GM12878 (cell line): ENCODE results near the gene GRIA4. TPM values are rescaled to one million over a fixed set of nuclear protein-coding genes. Genes with fewer than 3 reads are reported as not detected.
"Not testable (repeated sequence)": the region's sequence is repeated elsewhere in the genome, so short reads cannot be mapped to it uniquely, and the experiment has no call there.

Experiments
- ATAC-seq: fragments of 200-7000 bp; cut with Tn5 transposase; 3 replicates; pipeline ENCODE4 v1.9.1; 2020; ENCODE audit warnings: mild to moderate bottlenecking, moderate library complexity
- BruUV-seq: library from RNA; stranded (reverse); fragments of 400-500 nt; replicated peaks from 2 replicates; lab custom pipeline; 2021; lab: Mats Ljungman, UMichigan
- CTCF ChIA-PET: fragments of 300-600 bp; sonication (Branson Sonifier 250); formaldehyde crosslinking; extraction: SDS; loops from one replicate; lab custom pipeline; 2021; ENCODE audit warnings: inconsistent platforms; lab: Yijun Ruan, JAX
- POLR2A ChIA-PET: fragments of 350-600 bp; formaldehyde crosslinking; extraction: SDS; loops from one replicate; lab custom pipeline; 2021; ENCODE audit warnings: inconsistent platforms; lab: Charles Lee
- RAD21 ChIA-PET: fragments of 300-600 bp; sonication (Branson Sonifier 250); formaldehyde crosslinking; loops from one replicate; lab custom pipeline; 2023; ENCODE audit warnings: antibody characterized with exemption; ENCODE audit not compliant: unreplicated experiment; lab: Charles Lee
- SMC1A ChIA-PET: fragments of 300-600 bp; sonication (Branson Sonifier 250); formaldehyde crosslinking; loops from one replicate; lab custom pipeline; 2023; ENCODE audit not compliant: unreplicated experiment, uncharacterized antibody; lab: Charles Lee
- DNase-seq: peaks from one replicate; pipeline ENCODE4 v3.0.0-alpha.2; 2011; ENCODE audit warnings: low read depth, low spot score
- FAIRE-seq: peaks from 3 replicates; lab custom pipeline; 2011; peaks lifted over from hg19 to GRCh38; lab: Jason Lieb, UNC
- H2AFZ ChIP-seq: 2 replicates; pipeline ENCODE4 v1.6.0; 2011; ENCODE audit warnings: low read depth, low read length, control low read depth; ENCODE audit not compliant: control insufficient read depth
- H3K27ac ChIP-seq: 2 replicates; pipeline ENCODE4 v1.5.1; 2011; ENCODE audit warnings: control low read depth; ENCODE audit not compliant: control insufficient read depth, insufficient read depth
- H3K27me3 ChIP-seq, 2 experiments: replicated peaks in 1 of 2; 2 replicates each; pipeline versions ENCODE4 v1.6.0 to v1.6.1; 2011; ENCODE audit warnings: low read length in 1 of 2; ENCODE audit not compliant: control insufficient read depth in 2 of 2, insufficient read depth in 2 of 2
- H3K36me3 ChIP-seq, 2 experiments: 2 replicates each; pipeline ENCODE4 v1.5.1; 2011; ENCODE audit warnings: low read length in 1 of 2; ENCODE audit not compliant: control insufficient read depth in 2 of 2, insufficient read depth in 2 of 2
- H3K4me1 ChIP-seq: 2 replicates; pipeline ENCODE4 v1.6.1; 2011; ENCODE audit warnings: mild to moderate bottlenecking, low read length, moderate library complexity, mixed read lengths; ENCODE audit not compliant: control insufficient read depth, insufficient read depth
- H3K4me2 ChIP-seq: 2 replicates; pipeline ENCODE4 v1.6.0; 2011; ENCODE audit warnings: control low read depth; ENCODE audit not compliant: control insufficient read depth, insufficient read depth
- H3K4me3 ChIP-seq: fragments of 200-600 bp; sonication (generic); 2 replicates; pipeline ENCODE4 v1.5.1; 2016
- H3K79me2 ChIP-seq: 2 replicates; pipeline ENCODE4 v1.6.0; 2011; ENCODE audit warnings: low read length; ENCODE audit not compliant: control insufficient read depth, insufficient read depth
- H3K9ac ChIP-seq: 2 replicates; pipeline ENCODE4 v1.8.0; 2011; ENCODE audit warnings: low read length, control low read depth, mixed read lengths; ENCODE audit not compliant: control insufficient read depth, insufficient read depth
- H3K9me3 ChIP-seq: replicated peaks from 3 replicates; pipeline ENCODE4 v1.5.1; 2011; ENCODE audit warnings: mild to moderate bottlenecking, low read length; ENCODE audit not compliant: control insufficient read depth, insufficient read depth
- H4K20me1 ChIP-seq: 2 replicates; pipeline ENCODE4 v1.6.0; 2011; ENCODE audit not compliant: control insufficient read depth, insufficient read depth
- ATF3 ChIP-seq: IDR thresholded peaks from 2 replicates; pipeline ENCODE4 v1.6.1; 2011; ENCODE audit warnings: low read depth, mild to moderate bottlenecking, low read length, moderate library complexity, borderline replicate concordance; ENCODE audit errors: extremely low read depth
- EZH2 ChIP-seq: IDR thresholded peaks from 2 replicates; pipeline ENCODE4 v1.6.1; 2012; ENCODE audit warnings: low read depth, mild to moderate bottlenecking, control low read depth, inconsistent platforms, low read length, borderline replicate concordance; ENCODE audit not compliant: control insufficient read depth
- FOS ChIP-seq: IDR thresholded peaks from 3 replicates; pipeline ENCODE4 v1.6.1; 2011; ENCODE audit warnings: borderline replicate concordance; ENCODE audit not compliant: insufficient read length; ENCODE audit errors: extremely low read depth
- IKZF1 ChIP-seq: fragments of 450-650 bp; conservative IDR thresholded peaks from 2 replicates; pipeline ENCODE4 v1.6.1; 2017; ENCODE audit warnings: antibody characterized with exemption, mild to moderate bottlenecking
- KLF5 ChIP-seq: fragments of 450-650 bp; IDR thresholded peaks from 2 replicates; pipeline ENCODE4 v1.6.1; 2014; ENCODE audit warnings: mild to moderate bottlenecking; ENCODE audit not compliant: partially characterized antibody
- NR2C2 ChIP-seq: IDR thresholded peaks from 2 replicates; pipeline ENCODE4 v1.6.1; 2011; ENCODE audit warnings: borderline replicate concordance, low read depth; ENCODE audit not compliant: control insufficient read depth, insufficient read length
- TCF3 ChIP-seq: IDR thresholded peaks from 2 replicates; pipeline ENCODE4 v1.6.1; 2012; ENCODE audit warnings: low read depth, mild to moderate bottlenecking, low read length, borderline replicate concordance; ENCODE audit not compliant: insufficient read depth
- WRNIP1 ChIP-seq: IDR thresholded peaks from 2 replicates; pipeline ENCODE4 v1.6.1; 2011; ENCODE audit warnings: low read depth, low read length, improper control_type of control experiment, borderline replicate concordance
- ZNF207 ChIP-seq: fragments of 450-650 bp; IDR thresholded peaks from 2 replicates; pipeline ENCODE4 v1.6.1; 2014; ENCODE audit warnings: antibody characterized with exemption, mild to moderate bottlenecking, borderline replicate concordance
- ZNF384 ChIP-seq: IDR thresholded peaks from 2 replicates; pipeline ENCODE4 v1.6.1; 2012; ENCODE audit warnings: low read depth, mild to moderate bottlenecking, low read length, improper control_type of control experiment, borderline replicate concordance
- WGBS: methylation state at CpG from one replicate; pipeline ENCODE4 v1.1.6; 2016; ENCODE audit warnings: low lambda C conversion rate; ENCODE audit not compliant: insufficient replicate concordance, insufficient coverage; ENCODE audit errors: missing lambda C conversion rate; 5-methylcytosine and 5-hydroxymethylcytosine counted together
- in situ Hi-C: fragments of 300-500 bp; cut with MboI; formaldehyde crosslinking; loops from 9 replicates; pipeline ENCODE4 v1.14.3; 2018; ENCODE audit warnings: mixed read lengths
- intact Hi-C: fragments of 100-400 bp; cut with micrococcal nuclease; formaldehyde crosslinking; loops from one replicate; pipeline ENCODE4 v1.14.2; 2022; ENCODE audit not compliant: unreplicated experiment
- polyA plus RNA-seq, 11 experiments: library from polyadenylated mRNA; depleted of rRNA in 4 of 11; unstranded in 6 of 11; stranded (reverse) in 5 of 11; fragments of >200 nt; fragmentation: Nextera tagmentation in 4 of 11; fragmentation: Illumina TruSeq in 1 of 11; extraction: Ambion mirVana in 4 of 11; extraction: Trizol in 1 of 11; gene quantifications; 1 replicate in 1 of 11; 2 replicates in 10 of 11; pipeline versions ENCODE4 v1.2.1 to v1.2.3, GENCODE V29; 2011 to 2016; ENCODE audit warnings: inconsistent platforms in 2 of 11, missing spikeins in 2 of 11, low read depth in 1 of 11
- total RNA-seq, 4 experiments: library from RNA; depleted of rRNA in 3 of 4; stranded (reverse); fragments of >200 nt in 3 of 4; fragmentation: Illumina TruSeq in 1 of 4; extraction: Trizol in 1 of 4; gene quantifications; 2 replicates each; pipeline versions ENCODE4 v1.2.1 to v1.2.3, GENCODE V29; 2013 to 2021

The GRIA4 gene
- total and polyA plus RNA-seq, 10 of the 15 experiments (the other 5 are each of a cell fraction or from before 2014, with no cell fraction given), result 0.04 TPM; not detected in 9

DNA sequence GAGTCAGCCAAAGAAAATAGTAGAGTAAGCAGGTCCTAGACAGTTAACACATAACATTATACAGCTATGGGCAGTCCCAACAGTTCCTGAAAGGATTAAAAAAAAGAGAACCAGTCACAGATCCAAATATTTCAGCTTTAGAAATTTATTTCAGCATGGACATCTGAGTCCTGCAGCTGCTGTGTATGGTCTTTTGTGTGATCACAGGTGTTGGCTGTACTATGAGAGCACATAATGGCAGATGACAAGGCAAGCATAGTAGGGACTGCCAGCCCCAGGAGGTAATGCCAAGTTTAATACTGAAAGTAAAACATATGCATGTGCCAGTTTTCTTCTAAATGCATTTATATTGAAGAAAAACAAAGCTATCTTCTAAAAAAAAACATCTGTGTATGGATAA is 158.1 kb downstream of the GRIA4 start:
- Histone ChIP-seq H3K4me3 (no peak overlapping the region), H4K20me1 (no peaks in the 10 kb centered on the region), H3K9me3 (no peaks in the 10 kb centered on the region), H3K4me1 (no peaks in the 10 kb centered on the region), H2AFZ (no peak overlapping the region), H3K27me3 (no peaks in the 10 kb centered on the region), H3K27ac (no peak overlapping the region), H3K4me2 (no peak overlapping the region), H3K9ac (no peak overlapping the region), H3K79me2 (no peaks in the 10 kb centered on the region), H3K36me3 (no peaks in the 10 kb centered on the region)
- ChIA-PET CTCF (no interaction called here), SMC1A (interaction anchor here (0.6 kb wide), 1 partner anchor 1771 kb away, joined by 3 read pairs; no protein-coding TSS in a partner anchor), POLR2A (no interaction called here), RAD21 (no interaction called here)
- no TSS peak for BruUV-seq
- intact Hi-C loops (no loop called here), in situ Hi-C loops (no loop called here)
- ATAC-seq, result no peak
- TF ChIP-seq FOS, result no peak
- no peak for FAIRE-seq
- no peak for DNase-seq

GRCh38 chr11:105769627-105770026 is 159.8 kb downstream of the GRIA4 start:
- Histone ChIP-seq H2AFZ (no peak overlapping the region), H4K20me1 (no peaks in the 10 kb centered on the region), H3K27ac (no peak overlapping the region), H3K9ac (no peak overlapping the region), H3K79me2 (no peaks in the 10 kb centered on the region), H3K27me3 (no peaks in the 10 kb centered on the region), H3K4me2 (no peak overlapping the region), H3K4me1 (no peaks in the 10 kb centered on the region), H3K4me3 (no peak overlapping the region), H3K9me3 (no peaks in the 10 kb centered on the region), H3K36me3 (no peaks in the 10 kb centered on the region)
- POLR2A ChIA-PET, result no interaction called here
- intact Hi-C loops (loop anchor here (5.0 kb wide), 1 partner anchor 47 kb away; no protein-coding TSS in a partner anchor), in situ Hi-C loops (no loop called here)
- FAIRE-seq, result no peak
- RAD21 ChIA-PET, result no interaction called here
- 82% methylated on average over 2 of the region's 2 CpGs for WGBS
- no TSS peak for BruUV-seq
- no peak for DNase-seq
- no peak for ATAC-seq
- SMC1A ChIA-PET, result no interaction called here
- no peak for TF ChIP-seq KLF5
- TF ChIP-seq IKZF1, result no peak
- no peak for TF ChIP-seq ZNF384
- no peak for TF ChIP-seq ZNF207
- no peak for TF ChIP-seq ATF3
- TF ChIP-seq EZH2, result no peak
- no peak for TF ChIP-seq NR2C2
- TF ChIP-seq WRNIP1, result no peak
- TF ChIP-seq TCF3, result no peak
- CTCF ChIA-PET, result no interaction called here

- BruUV-seq, DNase-seq, ATAC-seq, H3K4me1 ChIP-seq, POLR2A ChIA-PET, H3K27me3 ChIP-seq, H3K9ac ChIP-seq, H3K36me3 ChIP-seq, SMC1A ChIA-PET, H3K4me3 ChIP-seq, in situ Hi-C loops, H2AFZ ChIP-seq, H4K20me1 ChIP-seq, H3K27ac ChIP-seq, H3K79me2 ChIP-seq, H3K9me3 ChIP-seq, H3K4me2 ChIP-seq, RAD21 ChIA-PET, CTCF ChIA-PET: not testable (repeated sequence)
- WGBS, result 25% methylated on average over 3 of the region's 3 CpGs
- intact Hi-C loops, result loop anchor here (5.0 kb wide), 1 partner anchor 51 kb away; no protein-coding TSS in a partner anchor
- peak; percentile 75 for FAIRE-seq
Measured at GRCh38 chr11:105773452-105773851, 163.6 kb downstream of the GRIA4 start.
